ENCODE results near the gene RAP2B. TPM values are rescaled to one million over a fixed set of nuclear protein-coding genes. Genes with fewer than 3 reads are reported as not detected.
"Not testable (repeated sequence)": the region's sequence is repeated elsewhere in the genome, so short reads cannot be mapped to it uniquely, and the experiment has no call there.

Gene RAP2B
- total RNA-seq, 1 experiment from 2014 or later: 28.8 TPM

DNA sequence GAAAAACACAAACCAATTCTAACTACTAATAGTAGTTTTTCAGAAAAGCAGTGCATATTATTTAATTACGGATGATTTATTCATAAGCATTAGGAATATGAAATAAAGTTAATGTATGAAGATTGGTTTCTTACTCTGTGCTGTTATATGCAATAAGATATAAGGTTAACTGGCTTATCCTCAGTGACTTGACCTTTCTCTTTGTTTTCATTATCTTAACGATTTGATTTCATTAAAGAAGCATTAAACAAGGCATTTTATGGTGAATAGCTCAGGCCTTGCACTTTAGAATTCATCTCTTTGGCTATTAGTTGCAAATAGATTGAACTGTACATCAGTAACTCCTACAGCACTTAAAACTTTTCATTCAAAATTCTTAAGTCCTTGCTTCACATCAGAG is 28.9 kb downstream of the RAP2B start:
- DNase-seq (ENCODE audit: extremely low read depth, low read depth): no peak

- DNase-seq (ENCODE audit: extremely low read depth, low read depth): no peak
These were observed 30.3 kb downstream of the RAP2B start for GRCh38 chr3:153192327-153192726.

- DNase-seq (ENCODE audit: extremely low read depth, low read depth): not testable (repeated sequence)
These were observed 31.9 kb downstream of the RAP2B start for GRCh38 chr3:153193786-153194476.

- DNase-seq (ENCODE audit: extremely low read depth, low read depth): no peak
These were observed 33.4 kb downstream of the RAP2B start for GRCh38 chr3:153195349-153195879.

GRCh38 chr3:153209596-153209995 is 47.6 kb downstream of the RAP2B start:
- DNase-seq (ENCODE audit: extremely low read depth, low read depth): no peak

GRCh38 chr3:153210146-153210545 is 48.1 kb downstream of the RAP2B start:
- no peak for DNase-seq (ENCODE audit: extremely low read depth, low read depth)

DNA sequence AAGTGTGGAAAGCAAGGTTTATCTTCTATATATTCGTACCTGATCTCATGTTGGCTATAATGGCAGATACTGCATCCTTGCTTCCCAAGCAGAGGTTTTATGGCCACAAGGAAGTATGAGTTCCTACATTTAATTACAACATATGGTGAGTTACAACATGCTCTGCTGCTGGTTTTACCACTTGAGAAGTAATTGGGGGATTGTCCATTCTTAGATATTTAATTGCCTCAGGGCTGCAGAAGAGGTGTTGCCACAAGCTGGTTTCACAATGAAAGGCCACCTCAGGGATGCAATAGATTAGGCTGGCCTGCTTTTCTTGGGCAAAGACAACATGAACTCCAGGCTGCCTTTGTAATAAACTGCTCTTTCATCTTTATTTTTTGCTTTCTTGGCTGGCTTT is 48.6 kb downstream of the RAP2B start:
- no peak for DNase-seq (ENCODE audit: extremely low read depth, low read depth)

DNA sequence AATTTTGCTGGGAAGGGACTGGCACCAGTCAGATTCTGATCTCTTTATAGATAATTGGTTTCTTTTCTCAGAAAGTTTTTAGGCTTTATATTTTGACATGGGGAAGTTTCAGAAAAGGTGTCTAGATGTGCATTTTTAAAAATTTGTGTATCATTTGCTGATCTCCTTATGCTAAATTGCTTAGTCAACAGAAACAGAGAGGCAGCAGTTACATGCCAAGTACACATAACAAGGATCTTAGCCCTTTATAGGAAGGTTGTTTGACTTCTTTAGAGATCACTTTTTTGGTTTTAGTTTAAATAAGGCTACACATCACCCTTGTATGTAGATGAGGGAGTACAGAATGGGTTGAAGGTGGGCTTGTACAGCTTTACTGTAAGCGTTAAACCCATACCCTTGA is 53.5 kb downstream of the RAP2B start:
- DNase-seq (ENCODE audit: extremely low read depth, low read depth): no peak

DNA sequence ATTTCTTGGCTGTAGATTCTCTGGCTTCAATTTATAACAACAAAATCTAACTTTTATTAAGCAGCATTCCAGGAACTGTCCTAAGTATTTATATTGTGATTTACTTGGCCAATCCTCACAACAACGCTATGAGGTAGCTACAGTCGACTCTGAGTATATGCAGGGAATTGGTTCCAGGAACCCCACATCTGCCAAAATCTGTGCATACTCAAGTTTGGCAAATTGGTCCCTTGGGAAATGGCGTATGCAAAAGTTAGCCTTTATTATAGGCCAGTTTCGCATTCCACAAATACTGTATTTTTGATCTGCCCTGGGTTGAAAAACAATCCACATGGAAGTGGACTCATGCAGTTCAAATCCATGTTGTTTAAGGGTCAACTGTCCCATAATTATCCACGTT is 53.9 kb downstream of the RAP2B start:
- DNase-seq (ENCODE audit: extremely low read depth, low read depth): no peak

GRCh38 chr3:153216928-153217327 is 54.9 kb downstream of the RAP2B start:
- no peak for DNase-seq (ENCODE audit: extremely low read depth, low read depth)

DNA sequence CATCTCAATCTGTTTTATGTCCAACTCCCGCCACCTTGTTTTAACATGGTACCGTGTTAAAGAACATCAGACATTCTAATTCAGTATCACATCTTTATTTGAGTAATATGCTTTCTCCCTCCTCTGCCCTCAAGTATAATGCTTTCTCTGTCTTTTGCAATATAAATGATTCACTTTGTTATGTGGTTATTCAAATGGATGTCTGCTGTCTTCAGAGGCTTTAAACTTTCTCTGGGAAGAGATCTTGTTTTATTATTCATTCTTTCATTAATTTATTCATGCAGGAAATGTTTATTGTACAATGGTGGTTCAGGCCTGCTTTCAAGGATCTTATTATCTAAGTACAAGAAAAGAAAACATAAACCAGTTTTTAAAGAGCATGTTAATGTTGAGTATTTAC is 57.1 kb downstream of the RAP2B start:
- DNase-seq (ENCODE audit: extremely low read depth, low read depth): no peak
